ENCODE data around the gene NDUFS6. TPM values are rescaled to one million over a fixed set of nuclear protein-coding genes. Genes with fewer than 3 reads are reported as not detected.
"Not testable (repeated sequence)": the region's sequence is repeated elsewhere in the genome, so short reads cannot be mapped to it uniquely, and the experiment has no call there.

NDUFS6 gene
- total RNA-seq, 4 donors from 2014 or later: 28.2 to 62.0 (median 40.3) TPM

DNA sequence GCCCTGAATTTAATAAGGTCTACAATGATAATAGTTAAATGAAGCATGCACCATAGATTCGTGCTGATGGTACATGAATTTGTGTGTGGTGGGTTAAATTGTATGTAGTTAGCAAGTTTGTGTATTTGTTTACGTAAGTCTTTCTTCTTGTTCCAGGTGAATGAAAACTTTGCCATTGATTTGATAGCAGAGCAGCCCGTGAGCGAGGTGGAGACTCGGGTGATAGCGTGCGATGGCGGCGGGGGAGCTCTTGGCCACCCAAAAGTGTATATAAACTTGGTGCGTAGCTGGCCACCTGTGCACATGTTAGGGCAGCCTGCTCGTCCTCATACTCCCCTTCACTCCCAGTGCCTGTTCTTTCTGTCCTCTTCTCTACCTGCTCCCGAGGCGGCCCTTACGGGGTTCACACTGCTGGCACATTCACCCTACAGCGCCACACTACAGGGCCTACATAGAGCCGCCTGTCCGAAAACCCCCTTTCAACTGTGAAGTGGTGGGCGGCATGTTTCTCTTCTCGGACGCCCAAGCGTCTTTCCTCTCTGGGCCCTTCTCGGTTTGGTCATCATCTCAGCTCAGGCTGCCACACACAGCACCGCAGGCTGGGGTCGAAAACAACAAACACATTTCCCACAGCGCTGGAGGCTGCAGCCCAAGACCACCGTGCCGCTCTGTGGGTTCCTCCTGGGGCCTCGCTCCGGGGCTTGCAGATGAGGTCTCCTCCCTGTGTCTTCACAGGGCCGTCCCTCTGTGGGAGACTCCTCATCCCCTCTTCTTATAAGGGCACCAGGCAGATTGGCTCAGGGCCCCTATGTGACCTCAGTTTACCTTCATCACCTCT, 13.2 kb downstream of the NDUFS6 start:
- H3K9me3 ChIP-seq: peaks cover 0 to 6% (median 0%) of the 10 kb centered on the region in 4 donors
- TF ChIP-seq, protein P1, sequence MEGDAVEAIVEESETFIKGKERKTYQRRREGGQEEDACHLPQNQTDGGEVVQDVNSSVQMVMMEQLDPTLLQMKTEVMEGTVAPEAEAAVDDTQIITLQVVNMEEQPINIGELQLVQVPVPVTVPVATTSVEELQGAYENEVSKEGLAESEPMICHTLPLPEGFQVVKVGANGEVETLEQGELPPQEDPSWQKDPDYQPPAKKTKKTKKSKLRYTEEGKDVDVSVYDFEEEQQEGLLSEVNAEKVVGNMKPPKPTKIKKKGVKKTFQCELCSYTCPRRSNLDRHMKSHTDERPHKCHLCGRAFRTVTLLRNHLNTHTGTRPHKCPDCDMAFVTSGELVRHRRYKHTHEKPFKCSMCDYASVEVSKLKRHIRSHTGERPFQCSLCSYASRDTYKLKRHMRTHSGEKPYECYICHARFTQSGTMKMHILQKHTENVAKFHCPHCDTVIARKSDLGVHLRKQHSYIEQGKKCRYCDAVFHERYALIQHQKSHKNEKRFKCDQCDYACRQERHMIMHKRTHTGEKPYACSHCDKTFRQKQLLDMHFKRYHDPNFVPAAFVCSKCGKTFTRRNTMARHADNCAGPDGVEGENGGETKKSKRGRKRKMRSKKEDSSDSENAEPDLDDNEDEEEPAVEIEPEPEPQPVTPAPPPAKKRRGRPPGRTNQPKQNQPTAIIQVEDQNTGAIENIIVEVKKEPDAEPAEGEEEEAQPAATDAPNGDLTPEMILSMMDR (IDR thresholded peaks at IDR 0.05): no peak
- TF ChIP-seq EP300 (IDR thresholded peaks at IDR 0.05): no peak
- TF ChIP-seq POLR2A (IDR thresholded peaks at IDR 0.05): no peak
- H3K4me3 ChIP-seq: no peak overlapping the region
- H3K4me1 ChIP-seq: no peaks in the 10 kb centered on the region
- no peak overlapping the region for H3K27ac ChIP-seq
- no peak for DNase-seq (ENCODE audit: low spot score in 2 of 2)
- H3K36me3 ChIP-seq: peaks cover 9 to 99% (median 16%) of the 10 kb centered on the region in 3 donors
- 94 to 96% methylated on average over 25 to 30 of the region's 30 CpGs for WGBS, 2 donors
- H3K27me3 ChIP-seq: no peaks in the 10 kb centered on the region

DNA sequence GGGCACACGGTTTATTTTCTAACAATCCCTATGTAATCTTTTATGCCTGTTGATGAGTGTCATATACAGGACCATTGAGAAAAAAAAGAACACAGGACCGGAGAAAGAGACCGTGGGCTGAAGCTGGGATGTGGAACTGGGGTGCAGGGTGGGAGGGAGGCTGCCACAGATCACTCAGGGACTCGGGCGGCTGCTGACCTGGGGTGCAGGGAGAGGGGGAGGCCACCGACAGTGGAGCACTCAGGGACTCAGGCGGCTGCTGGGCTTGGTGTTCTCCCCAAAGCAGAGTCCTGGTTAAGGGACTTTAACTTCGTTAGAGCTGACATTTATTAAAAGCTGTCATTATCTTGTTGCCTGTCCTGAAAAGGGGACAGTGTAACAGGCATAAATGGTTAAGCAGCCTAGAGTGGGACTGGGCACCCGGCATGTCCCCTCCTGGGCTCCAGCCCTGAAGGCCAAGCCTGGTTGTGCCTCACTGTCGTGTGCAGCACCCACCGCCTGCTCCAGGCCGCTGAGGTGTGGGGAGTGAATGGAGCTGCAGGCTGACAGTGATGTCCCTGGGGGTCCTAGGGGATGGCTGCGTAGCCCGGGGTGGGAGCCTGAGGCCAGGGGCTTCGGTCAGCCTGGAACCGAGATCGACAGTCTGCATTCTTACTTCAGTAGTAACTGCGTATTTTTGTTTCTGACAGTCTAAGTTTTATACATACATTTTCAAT, 14.0 kb downstream of the NDUFS6 start:
- Histone ChIP-seq H3K27me3 (no peaks in the 10 kb centered on the region), H3K36me3 (peaks cover 9 to 99% (median 11%) of the 10 kb centered on the region in 3 donors)
- WGBS, 2 donors: 89 to 95% methylated on average over 18 of the region's 18 CpGs

DNA sequence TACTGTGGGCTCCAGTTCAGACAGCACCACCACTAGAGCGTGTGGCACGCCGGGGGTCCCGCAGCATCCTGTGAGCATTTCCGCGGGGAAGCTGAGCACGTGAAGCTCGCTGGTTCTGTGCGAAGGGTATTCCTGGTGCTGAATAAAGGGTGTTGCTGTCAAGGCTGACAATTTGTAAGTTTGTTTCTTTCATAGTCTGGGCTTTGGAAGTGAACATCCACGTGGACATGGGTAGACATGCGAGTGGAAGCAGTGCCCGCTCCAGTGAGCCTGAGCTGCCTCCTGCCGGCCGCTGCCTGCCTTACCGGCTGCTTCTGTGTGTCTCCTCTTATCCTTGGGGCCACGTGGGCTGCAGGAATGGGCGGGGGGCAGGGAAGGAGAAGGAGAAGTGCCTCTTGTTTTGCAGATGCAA, 14.7 kb downstream of the NDUFS6 start:
- no peak for DNase-seq (ENCODE audit: low spot score in 2 of 2)
- Histone ChIP-seq H3K27me3 (no peaks in the 10 kb centered on the region), H3K4me1 (no peaks in the 10 kb centered on the region), H3K9me3 (peaks cover 0 to 6% (median 0%) of the 10 kb centered on the region in 4 donors), H3K36me3 (peaks cover 9 to 99% (median 11%) of the 10 kb centered on the region in 3 donors), H3K27ac (no peak overlapping the region), H3K4me3 (no peak overlapping the region)
- WGBS, 2 donors: 90 to 93% methylated on average over 17 of the region's 17 CpGs
- TF ChIP-seq, protein P1 (IDR thresholded peaks at IDR 0.05): no peak
- TF ChIP-seq POLR2A (IDR thresholded peaks at IDR 0.05) (no peak), EP300 (IDR thresholded peaks at IDR 0.05) (no peak)

More for the DNA sequence above, 14.0 kb downstream of the NDUFS6 start:
- TF ChIP-seq POLR2A (IDR thresholded peaks at IDR 0.05) (no peak), EP300 (IDR thresholded peaks at IDR 0.05) (no peak)
- TF ChIP-seq, protein P1 (IDR thresholded peaks at IDR 0.05): no peak
- peaks cover 0 to 6% (median 0%) of the 10 kb centered on the region in 4 donors for H3K9me3 ChIP-seq
- H3K27ac ChIP-seq: no peak overlapping the region
- DNase-seq (ENCODE audit: low spot score in 2 of 2): no peak
- H3K4me3 ChIP-seq: no peak overlapping the region
- H3K4me1 ChIP-seq: no peaks in the 10 kb centered on the region

DNA sequence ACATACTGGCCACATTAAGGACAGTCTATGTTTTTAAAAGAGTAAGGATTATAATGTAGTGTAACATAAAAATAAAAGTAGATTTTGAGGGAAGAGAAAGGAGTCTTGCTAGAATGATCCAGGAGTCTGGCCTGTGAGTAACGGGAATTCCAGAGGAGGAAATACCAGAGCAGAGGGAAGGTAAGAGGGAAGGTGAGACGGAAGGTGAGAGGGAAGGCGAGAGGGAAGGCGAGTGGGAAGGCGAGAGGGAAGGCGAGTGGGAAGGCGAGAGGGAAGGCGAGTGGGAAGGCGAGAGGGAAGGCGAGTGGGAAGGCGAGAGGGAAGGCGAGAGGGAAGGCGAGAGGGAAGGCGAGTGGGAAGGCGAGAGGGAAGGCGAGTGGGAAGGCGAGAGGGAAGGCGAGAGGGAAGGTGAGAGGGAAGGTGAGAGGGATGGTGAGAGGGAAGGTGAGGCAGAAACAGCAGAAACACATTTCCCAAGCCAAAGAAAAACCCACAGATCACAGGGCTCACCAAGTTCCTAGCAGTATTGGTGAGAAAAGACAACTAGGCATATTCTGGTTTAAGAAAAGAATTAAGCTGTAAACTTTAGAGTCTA, 15.4 kb downstream of the NDUFS6 start:
- WGBS, 2 donors: 90 to 95% methylated on average over 18 of the region's 18 CpGs
- peaks cover 9 to 100% (median 11%) of the 10 kb centered on the region in 3 donors for H3K36me3 ChIP-seq
- not testable (repeated sequence) for H3K4me3 ChIP-seq; DNase-seq (ENCODE audit: low spot score in 2 of 2); H3K4me1 ChIP-seq; H3K27ac ChIP-seq; H3K27me3 ChIP-seq; H3K9me3 ChIP-seq

DNA sequence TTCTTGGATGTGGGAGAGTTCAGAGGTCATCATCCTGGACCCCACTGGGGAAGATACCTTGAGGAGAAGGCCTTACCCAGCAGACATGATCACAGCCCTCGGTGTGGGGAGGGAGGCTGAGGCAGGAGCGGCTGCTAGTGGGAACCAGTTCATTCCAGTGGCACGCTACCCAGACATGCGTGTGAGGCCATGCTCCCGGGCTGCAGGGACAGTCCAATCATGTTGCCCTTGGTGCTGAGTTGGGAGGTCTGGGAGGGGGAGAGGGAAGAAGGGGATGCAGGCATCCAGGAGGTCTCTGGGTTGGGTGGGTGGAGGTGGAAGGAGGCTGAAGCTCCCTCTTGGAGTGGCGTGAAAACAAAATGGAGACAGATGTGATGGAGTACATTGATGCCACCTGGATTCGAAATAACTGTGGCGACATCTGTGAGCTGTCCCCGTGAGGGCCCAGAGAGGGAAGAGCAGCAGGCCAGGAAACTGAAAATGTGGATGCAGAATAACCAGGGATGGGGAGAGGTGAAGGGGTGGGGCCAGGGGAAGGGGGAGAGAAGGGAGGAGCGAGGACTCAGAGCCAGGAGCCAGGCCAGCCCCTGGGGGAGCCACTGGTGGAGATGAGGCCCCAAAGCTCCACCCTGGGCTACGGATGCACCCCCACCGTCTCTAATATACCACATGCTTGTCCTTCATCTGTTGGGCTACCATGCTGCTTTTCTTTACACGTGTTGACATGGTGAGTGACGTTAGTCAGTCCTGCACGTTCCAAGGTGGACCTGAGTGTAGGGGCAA, 16.2 kb downstream of the NDUFS6 start:
- H3K9me3 ChIP-seq: peaks cover 0 to 6% (median 0%) of the 10 kb centered on the region in 4 donors
- peaks cover 9 to 100% (median 11%) of the 10 kb centered on the region in 3 donors for H3K36me3 ChIP-seq
- no peak for DNase-seq (ENCODE audit: low spot score in 2 of 2)
- WGBS, 2 donors: 84 to 91% methylated on average over 15 of the region's 15 CpGs
- TF ChIP-seq, protein P1 (IDR thresholded peaks at IDR 0.05): no peak
- TF ChIP-seq POLR2A (IDR thresholded peaks at IDR 0.05) (no peak), EP300 (IDR thresholded peaks at IDR 0.05) (no peak)
- no peaks in the 10 kb centered on the region for H3K4me1 ChIP-seq
- H3K27me3 ChIP-seq: no peaks in the 10 kb centered on the region
- no peak overlapping the region for H3K27ac ChIP-seq
- no peak overlapping the region for H3K4me3 ChIP-seq
